A673 (cell line): ENCODE measurements around the gene CPA1. TPM values are rescaled to one million over a fixed set of nuclear protein-coding genes. Genes with fewer than 3 reads are reported as not detected.

Source experiments
- BruUV-seq: library from RNA; stranded (reverse); fragments of 400-500 nt; replicated peaks from 2 replicates; lab custom pipeline; 2021; lab: Mats Ljungman, UMichigan
- CTCF ChIA-PET: fragments of 300-600 bp; sonication (Branson Sonifier 250); formaldehyde crosslinking; loops from one replicate; lab custom pipeline; 2022; ENCODE audit warnings: antibody characterized with exemption; lab: Charles Lee
- POLR2A ChIA-PET: fragments of 300-600 bp; sonication (Branson Sonifier 250); formaldehyde crosslinking; loops from one replicate; lab custom pipeline; 2022; ENCODE audit warnings: antibody characterized with exemption; ENCODE audit not compliant: low non-redundant PET; lab: Charles Lee
- DNase-seq: peaks from one replicate; pipeline ENCODE4 v3.0.0-alpha.2; 2015; ENCODE audit warnings: low spot score
- H3K27ac ChIP-seq: fragments of 200-600 bp; sonication (generic); 2 replicates; pipeline ENCODE4 v1.5.1; 2016; ENCODE audit warnings: mixed run types, low read depth, mild to moderate bottlenecking, mixed read lengths, antibody characterized with exemption, low read length; ENCODE audit not compliant: poor library complexity, severe bottlenecking
- H3K27me3 ChIP-seq: fragments of 200-600 bp; sonication (generic); replicated peaks from 2 replicates; pipeline ENCODE4 v1.6.1; 2017; ENCODE audit warnings: mixed run types, low read depth, mild to moderate bottlenecking, mixed read lengths, antibody characterized with exemption, low read length; ENCODE audit not compliant: insufficient read depth, poor library complexity
- H3K36me3 ChIP-seq: fragments of 200-600 bp; sonication (generic); 2 replicates; pipeline ENCODE4 v1.6.1; 2016; ENCODE audit warnings: mixed run types, mild to moderate bottlenecking, mixed read lengths, antibody characterized with exemption, low read length; ENCODE audit not compliant: insufficient read depth, poor library complexity, severe bottlenecking
- H3K4me1 ChIP-seq: fragments of 200-600 bp; sonication (generic); 2 replicates; pipeline ENCODE4 v1.6.1; 2017; ENCODE audit warnings: mixed run types, mild to moderate bottlenecking, mixed read lengths, antibody characterized with exemption, low read length; ENCODE audit not compliant: insufficient read depth, poor library complexity, severe bottlenecking
- H3K4me3 ChIP-seq: fragments of 200-600 bp; sonication (generic); 2 replicates; pipeline ENCODE4 v1.5.1; 2016; ENCODE audit warnings: low read depth, mixed run types, mild to moderate bottlenecking, mixed read lengths, low read length; ENCODE audit not compliant: poor library complexity, severe bottlenecking
- H3K9me3 ChIP-seq: fragments of 200-600 bp; sonication (generic); 2 replicates; pipeline ENCODE4 v1.6.1; 2016; ENCODE audit warnings: mixed run types, low read depth, mild to moderate bottlenecking, mixed read lengths, antibody characterized with exemption, low read length; ENCODE audit not compliant: poor library complexity, severe bottlenecking
- EZH2 ChIP-seq: fragments of 200-600 bp; sonication (generic); IDR thresholded peaks from 2 replicates; pipeline ENCODE4 v1.6.1; 2017; ENCODE audit warnings: borderline replicate concordance, low read depth, mild to moderate bottlenecking, mixed read lengths, antibody characterized with exemption, low read length; ENCODE audit not compliant: poor library complexity, severe bottlenecking
- intact Hi-C: fragments of 100-400 bp; cut with micrococcal nuclease; formaldehyde crosslinking; loops from one replicate; pipeline ENCODE4 v1.10.0; 2022; ENCODE audit not compliant: unreplicated experiment
- total RNA-seq: library from RNA; stranded (reverse); gene quantifications from 2 replicates; pipeline ENCODE4 v1.2.3, GENCODE V29; 2021
- TF ChIP-seq, protein P1 (sequence below): fragments of 300-800, 200-600 bp; sonication (generic); conservative IDR thresholded peaks from 2 replicates; pipeline ENCODE4 v1.5.1; 2017; ENCODE audit warnings: low read depth, mild to moderate bottlenecking, antibody characterized with exemption, low read length, moderate library complexity, mixed read lengths

Gene CPA1
- total RNA-seq, 1 experiment from 2014 or later, result not detected

DNA sequence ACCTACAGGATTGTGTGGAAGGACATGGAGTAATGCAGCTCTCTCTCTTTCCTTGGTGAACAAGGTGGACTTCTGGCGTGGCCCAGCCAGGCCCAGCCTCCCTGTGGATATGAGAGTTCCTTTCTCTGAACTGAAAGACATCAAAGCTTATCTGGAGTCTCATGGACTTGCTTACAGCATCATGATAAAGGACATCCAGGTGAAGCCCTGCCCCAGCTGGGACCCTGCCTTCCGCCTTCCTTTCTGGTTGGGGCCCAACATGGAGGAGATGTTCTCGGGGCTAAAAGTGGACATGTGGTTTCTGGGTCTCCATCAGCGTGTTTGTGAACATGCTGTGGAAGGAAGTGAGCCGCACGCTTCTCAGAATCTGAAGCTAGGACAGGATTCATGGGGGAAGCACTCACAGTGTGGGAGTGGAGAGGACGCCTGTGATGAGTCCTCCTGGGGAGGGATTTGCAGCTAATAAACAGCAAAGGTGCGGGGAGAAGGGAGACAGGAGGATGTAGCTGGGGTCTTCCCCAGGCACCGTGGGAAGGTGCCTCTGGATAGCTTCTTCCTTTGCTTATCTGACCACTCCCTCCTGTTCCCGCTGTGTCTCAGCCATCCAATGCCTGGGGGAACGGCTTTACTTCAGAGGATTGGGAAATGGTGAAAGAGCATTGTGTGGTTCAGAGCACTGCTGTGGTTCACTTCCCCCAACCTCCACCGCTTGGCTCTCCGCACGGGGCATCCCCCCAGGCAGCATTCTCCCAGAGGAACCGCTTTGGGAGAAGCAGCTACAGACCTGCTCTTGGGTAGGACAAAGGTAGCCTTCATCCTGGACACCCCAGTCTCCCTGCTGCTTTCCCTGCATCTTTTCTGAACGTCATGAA is 30.1 kb upstream of the CPA1 start:
- no peak overlapping the region for H3K27ac ChIP-seq
- no peaks in the 10 kb centered on the region for H3K36me3 ChIP-seq
- peaks cover 8% of the 10 kb centered on the region for H3K4me1 ChIP-seq
- intact Hi-C loops, result no loop called here
- ChIA-PET POLR2A (no interaction called here), CTCF (no interaction called here)
- H3K4me3 ChIP-seq, result no peak overlapping the region
- no peak for DNase-seq
- H3K9me3 ChIP-seq, result no peaks in the 10 kb centered on the region
- BruUV-seq, result no TSS peak
- TF ChIP-seq, protein P1, sequence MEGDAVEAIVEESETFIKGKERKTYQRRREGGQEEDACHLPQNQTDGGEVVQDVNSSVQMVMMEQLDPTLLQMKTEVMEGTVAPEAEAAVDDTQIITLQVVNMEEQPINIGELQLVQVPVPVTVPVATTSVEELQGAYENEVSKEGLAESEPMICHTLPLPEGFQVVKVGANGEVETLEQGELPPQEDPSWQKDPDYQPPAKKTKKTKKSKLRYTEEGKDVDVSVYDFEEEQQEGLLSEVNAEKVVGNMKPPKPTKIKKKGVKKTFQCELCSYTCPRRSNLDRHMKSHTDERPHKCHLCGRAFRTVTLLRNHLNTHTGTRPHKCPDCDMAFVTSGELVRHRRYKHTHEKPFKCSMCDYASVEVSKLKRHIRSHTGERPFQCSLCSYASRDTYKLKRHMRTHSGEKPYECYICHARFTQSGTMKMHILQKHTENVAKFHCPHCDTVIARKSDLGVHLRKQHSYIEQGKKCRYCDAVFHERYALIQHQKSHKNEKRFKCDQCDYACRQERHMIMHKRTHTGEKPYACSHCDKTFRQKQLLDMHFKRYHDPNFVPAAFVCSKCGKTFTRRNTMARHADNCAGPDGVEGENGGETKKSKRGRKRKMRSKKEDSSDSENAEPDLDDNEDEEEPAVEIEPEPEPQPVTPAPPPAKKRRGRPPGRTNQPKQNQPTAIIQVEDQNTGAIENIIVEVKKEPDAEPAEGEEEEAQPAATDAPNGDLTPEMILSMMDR, result no peak
- TF ChIP-seq EZH2, result no peak
- no peaks in the 10 kb centered on the region for H3K27me3 ChIP-seq

GRCh38 chr7:130350945-130351790 is 29.1 kb upstream of the CPA1 start:
- intact Hi-C loops, result no loop called here
- ChIA-PET CTCF (no interaction called here), POLR2A (no interaction called here)
- BruUV-seq, result no TSS peak
- peaks cover 10% of the 10 kb centered on the region for H3K4me1 ChIP-seq
- no peak overlapping the region for H3K4me3 ChIP-seq
- no peaks in the 10 kb centered on the region for H3K36me3 ChIP-seq
- no peaks in the 10 kb centered on the region for H3K9me3 ChIP-seq
- H3K27me3 ChIP-seq, result no peaks in the 10 kb centered on the region
- TF ChIP-seq, protein P1, result no peak
- TF ChIP-seq EZH2, result no peak
- H3K27ac ChIP-seq, result no peak overlapping the region
- no peak for DNase-seq

GRCh38 chr7:130351791-130352090 is 28.6 kb upstream of the CPA1 start:
- H3K9me3 ChIP-seq, result no peaks in the 10 kb centered on the region
- POLR2A ChIA-PET, result no interaction called here
- peaks cover 15% of the 10 kb centered on the region for H3K4me1 ChIP-seq
- no TSS peak for BruUV-seq
- intact Hi-C loops, result loop anchor here (2.0 kb wide), 1 partner anchor 73 kb away; no protein-coding TSS in a partner anchor
- DNase-seq, result no peak
- no peaks in the 10 kb centered on the region for H3K36me3 ChIP-seq
- no peaks in the 10 kb centered on the region for H3K27me3 ChIP-seq
- TF ChIP-seq, protein P1, result no peak
- TF ChIP-seq EZH2, result no peak
- CTCF ChIA-PET, result no interaction called here
- no peak overlapping the region for H3K27ac ChIP-seq
- H3K4me3 ChIP-seq, result no peak overlapping the region
